Muscle of back (tissue), 13 donors: ENCODE results near the gene OR8B2. TPM values are rescaled to one million over a fixed set of nuclear protein-coding genes. Genes with fewer than 3 reads are reported as not detected.
"Not testable (repeated sequence)": the region's sequence is repeated elsewhere in the genome, so short reads cannot be mapped to it uniquely, and the experiment has no call there.

ENCODE experiments used
- DNase-seq, 3 donors: peaks; one replicate each; pipeline versions ENCODE4 v3.0.0 to v3.0.0-alpha.2; 2013
- long read RNA-seq, 9 donors: transcript quantifications; one replicate each; lab custom pipeline, GENCODE V29; 2026
- polyA plus RNA-seq, 10 donors: library from polyadenylated mRNA; unstranded; fragments of 120-200 nt; gene quantifications; one replicate each; pipeline ENCODE4 v1.2.1, GENCODE V29; 2013; ENCODE audit not compliant: insufficient read length in 10 of 10

OR8B2 gene
- polyA plus RNA-seq = not detected
- long read RNA-seq, donor 1 = 0 reads
- long read RNA-seq, donor 2 = 0 reads
- long read RNA-seq, donor 3 = 0 reads
- long read RNA-seq, donor 4 = 0 reads
- long read RNA-seq, donor 5 = 0 reads
- long read RNA-seq, donor 6 = 0 reads
- long read RNA-seq, donor 7 = 0 reads
- long read RNA-seq, donor 8 = 0 reads
- long read RNA-seq, donor 9 = 0 reads

- no peak for DNase-seq
Observed at GRCh38 chr11:124384399-124384798, at the start of gene OR8B2. OR8B2 (minus strand) TSS chr11:124384499; CDS start chr11:124383343, 1,156 bp downstream.

DNA sequence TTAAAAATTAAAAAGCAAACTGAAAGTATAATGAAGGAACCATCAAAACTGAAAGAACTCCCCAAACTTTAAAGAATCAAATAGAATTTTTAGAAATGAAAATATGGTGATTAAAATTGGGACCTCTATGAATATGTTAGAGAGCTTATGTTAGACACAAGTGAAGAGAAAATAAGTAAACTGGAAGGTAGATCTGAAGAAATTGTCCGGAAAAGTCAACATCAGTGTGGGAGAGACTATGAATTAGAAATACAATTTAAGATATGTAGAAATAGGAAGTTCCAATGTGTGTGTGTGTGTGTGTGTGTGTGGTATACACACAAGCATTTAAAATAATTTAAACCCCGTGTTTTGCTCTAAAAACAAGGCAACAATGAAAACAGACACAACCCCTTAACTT, 45.3 kb upstream of the OR8B2 start:
- no peak for DNase-seq

DNA sequence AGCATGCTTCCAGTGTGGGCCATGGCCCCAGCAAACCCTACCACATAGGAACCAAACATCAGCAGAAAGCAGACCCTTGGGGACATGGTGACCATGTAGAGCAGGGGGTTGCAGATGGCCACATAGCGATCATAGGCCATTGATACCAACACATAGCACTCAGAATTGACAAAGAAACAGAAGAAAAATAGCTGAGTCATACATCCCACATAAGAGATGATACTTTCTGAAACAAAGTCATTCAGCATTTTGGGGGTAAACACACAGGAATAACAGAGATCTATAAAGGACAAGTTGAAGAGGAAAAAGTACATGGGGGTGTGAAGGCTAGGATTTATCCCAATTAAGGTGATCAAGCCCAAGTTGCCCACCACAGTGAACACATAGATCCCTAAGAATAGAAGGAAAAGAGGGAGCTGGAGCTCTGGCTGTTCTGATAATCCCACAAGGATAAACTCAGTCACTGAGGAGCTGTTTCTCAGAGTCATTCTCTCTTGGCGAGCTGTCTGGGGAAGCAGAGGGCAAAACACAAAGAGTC, 40.2 kb upstream of the OR8B2 start, which contains the start of gene OR8B4:
OR8B4 (minus strand) TSS at position 488 of the 538 bp plus-strand sequence; CDS start at position 488, 0 bp downstream.
- DNase-seq = no peak

- DNase-seq = no peak
Observed at GRCh38 chr11:124421043-124421442, 36.7 kb upstream of the OR8B2 start.

DNA sequence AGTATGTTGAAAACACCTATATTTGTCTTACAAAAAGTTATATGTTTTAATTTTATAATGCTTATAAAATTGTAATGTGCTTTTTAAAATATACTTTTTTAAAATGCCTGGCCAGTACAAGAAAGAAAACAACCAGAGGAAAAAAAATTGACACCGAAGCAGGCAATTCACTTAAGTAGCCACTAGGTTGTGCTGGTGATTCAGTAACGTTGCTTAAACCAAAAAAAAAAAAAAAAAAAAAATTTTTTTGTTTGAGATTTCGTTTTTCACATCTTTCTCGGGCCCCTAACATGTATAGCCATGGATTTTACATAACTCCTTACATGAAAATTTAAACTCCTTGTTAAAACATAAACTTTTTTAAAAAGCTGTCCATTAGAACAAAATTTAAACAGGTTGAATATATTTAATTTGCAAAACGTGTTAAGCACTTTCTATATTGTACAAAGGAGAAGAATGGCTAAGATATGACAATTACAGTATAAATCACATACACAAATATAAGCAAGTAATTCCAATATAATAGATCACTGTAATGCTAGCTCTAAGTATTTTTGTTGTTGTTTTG, 31.1 kb upstream of the OR8B2 start:
- DNase-seq = peak in 1 of 3 donors; percentile 46

DNA sequence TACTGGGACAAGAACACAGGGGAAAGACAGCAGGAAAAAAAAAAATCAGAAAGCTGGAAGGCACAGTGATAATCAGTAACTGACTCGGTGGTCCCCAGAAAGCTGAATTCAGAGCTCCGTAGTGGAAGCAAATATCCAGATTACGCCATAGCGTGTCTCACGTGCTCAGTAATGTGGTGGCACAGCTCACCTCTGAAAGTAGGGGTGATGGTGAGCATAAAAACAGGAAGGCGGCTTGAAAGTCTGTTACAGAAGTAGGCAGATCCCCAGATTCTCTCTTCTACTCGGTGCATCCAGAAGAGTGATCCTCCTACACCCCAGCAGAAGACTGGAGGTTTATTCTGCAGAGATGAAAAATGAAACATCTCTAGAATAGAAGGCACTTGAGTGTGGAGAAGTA, 25.6 kb upstream of the OR8B2 start:
- no peak for DNase-seq

DNA sequence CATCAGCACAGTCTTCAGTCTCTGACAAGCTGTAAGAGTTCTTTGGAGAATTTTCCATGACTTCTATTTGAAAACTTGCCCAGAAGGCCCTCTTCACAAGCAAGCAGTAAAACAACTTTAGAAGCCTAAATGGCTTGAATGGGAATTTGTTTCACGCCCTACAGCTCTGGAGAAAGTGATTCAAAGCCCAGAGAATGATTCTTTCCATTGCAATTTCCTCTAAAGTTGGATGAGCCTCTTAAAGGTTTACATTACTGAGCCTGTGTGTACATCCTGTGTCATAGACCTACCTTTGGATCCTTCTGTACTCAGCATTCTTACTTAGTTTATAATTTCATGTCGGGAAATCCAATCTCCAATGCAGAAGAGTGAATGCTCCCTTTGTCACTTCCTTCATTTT, 21.3 kb upstream of the OR8B2 start:
- DNase-seq = peak in 2 of 3 donors; percentile 30 to 47

- DNase-seq = not testable (repeated sequence)
Observed at GRCh38 chr11:124403186-124403585, 18.9 kb upstream of the OR8B2 start.

GRCh38 chr11:124402326-124402922, 18.1 kb upstream of the OR8B2 start:
- peak; percentile 59 to 71 (median 66) for DNase-seq

DNA sequence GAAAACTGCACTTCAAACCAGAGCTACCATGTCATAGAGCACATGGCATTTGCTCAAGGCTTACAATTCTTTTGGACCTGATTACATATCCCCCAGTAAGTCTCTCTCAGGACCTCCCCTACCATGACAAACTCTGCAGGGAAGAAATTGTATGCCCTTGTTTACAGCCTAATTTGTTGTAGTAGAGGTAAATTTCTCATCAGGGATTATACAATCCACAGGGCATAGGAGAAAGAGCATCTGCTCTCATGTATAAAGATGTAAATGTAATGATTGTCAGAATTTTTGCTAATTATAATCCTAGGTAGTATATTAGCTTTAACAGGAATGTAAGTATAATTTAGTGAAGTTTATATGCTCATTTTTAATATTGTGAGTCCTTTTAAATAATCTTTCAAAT, 14.6 kb upstream of the OR8B2 start, which contains the start of gene OR8B3:
OR8B3 (minus strand) TSS at position 101 of the 400 bp plus-strand sequence. CDS start 1,673 bp downstream, outside the sequence.
- no peak for DNase-seq

DNA sequence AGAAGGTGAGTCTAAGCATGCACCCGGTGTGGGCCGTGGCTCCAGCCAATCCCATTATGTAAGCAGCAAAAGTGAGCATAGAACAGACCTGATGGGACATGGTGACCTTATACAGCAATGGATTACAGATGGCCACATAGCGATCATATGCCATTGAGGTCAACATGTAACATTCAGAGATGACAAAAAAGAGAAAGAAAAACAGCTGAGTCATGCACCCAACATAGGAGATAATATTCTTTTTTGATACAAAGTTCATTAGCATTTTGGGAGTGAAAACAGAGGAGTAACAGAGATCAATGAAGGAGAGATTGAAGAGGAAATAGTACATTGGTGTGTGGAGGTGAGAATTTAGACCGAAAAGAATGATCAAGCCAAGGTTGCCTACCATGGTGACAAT, 12.5 kb upstream of the OR8B2 start:
- DNase-seq = not testable (repeated sequence)

GRCh38 chr11:124394408-124394807, 10.1 kb upstream of the OR8B2 start:
- DNase-seq = no peak

DNA sequence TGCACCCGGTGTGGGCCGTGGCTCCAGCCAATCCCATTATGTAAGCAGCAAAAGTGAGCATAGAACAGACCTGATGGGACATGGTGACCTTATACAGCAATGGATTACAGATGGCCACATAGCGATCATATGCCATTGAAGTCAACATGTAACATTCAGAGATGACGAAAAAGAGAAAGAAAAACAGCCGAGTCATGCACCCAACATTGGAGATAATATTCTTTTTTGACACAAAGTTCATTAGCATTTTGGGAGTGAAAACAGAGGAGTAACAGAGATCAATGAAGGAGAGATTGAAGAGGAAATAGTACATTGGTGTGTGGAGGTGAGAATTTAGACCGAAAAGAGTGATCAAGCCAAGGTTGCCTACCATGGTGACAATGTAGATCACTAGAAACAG, 1.4 kb downstream of the OR8B2 start:
- not testable (repeated sequence) for DNase-seq

DNA sequence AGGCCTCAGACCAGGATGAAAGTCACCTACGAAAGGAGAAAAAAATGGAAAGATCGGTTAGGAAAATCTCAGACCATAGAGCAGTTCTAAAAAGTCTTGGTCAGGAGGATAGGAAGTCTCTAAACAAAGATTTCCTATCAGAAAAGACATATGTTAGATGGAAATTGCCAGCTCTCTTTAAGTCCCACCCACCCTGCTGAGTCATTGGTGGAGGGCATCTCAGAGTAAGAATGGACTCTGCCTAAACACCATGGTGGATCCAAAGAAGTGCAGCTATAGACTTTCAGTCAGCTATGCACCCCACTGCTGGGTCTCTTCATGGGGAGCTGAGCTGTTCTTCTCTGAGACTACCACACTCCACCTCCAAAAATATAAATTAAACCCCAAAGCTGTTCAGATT, 3.7 kb downstream of the OR8B2 start:
- no peak for DNase-seq

- DNase-seq = no peak
Observed at GRCh38 chr11:124376280-124376679, 8.0 kb downstream of the OR8B2 start.

DNA sequence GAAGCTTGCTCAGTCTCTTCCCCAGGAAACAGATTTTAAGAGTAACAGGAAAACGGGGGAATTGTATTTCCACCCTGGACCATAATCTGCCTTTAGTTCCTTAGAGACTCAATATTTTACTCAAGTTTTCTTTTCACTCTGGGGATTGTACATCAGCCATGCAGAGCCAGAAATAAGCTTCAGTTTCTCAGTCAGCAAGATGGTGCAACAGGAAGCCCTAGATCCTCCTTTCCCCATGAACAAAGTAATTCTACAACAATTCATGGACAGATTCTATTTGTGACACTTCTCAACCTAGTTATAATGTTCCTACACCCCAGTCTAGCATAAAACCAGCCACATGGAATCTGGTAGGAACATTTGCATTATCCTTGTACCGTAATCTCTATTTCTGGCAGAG, 24.7 kb downstream of the OR8B2 start:
- no peak for DNase-seq

DNA sequence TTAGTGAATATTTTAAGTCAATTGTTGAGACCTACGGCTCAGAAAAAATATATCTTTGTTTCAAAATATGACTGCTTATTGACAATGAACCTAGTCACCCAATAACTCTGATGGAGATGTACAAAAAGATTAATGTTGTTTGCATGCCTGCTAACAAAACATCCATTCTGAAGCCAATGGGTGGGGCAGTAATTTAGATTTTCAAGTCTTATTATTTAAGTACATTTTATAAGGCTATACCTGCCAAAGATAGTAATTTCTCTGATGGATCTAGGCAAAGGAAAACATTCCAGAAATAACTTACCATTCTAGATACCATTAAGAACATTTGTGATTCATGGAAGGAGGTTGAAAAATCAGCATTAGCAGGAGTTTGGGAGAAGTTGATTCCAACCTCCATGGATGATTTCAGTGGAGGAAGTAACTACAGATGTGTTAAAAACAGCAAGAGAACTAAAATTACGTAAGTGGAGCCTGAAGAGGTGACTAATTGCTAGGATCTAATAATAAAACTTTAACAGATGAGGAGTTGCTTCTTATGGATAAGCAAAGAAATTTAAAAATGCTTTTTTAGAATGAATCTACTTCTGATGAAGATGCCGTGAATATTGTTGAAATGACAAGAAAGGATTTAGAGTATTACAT, 37.9 kb downstream of the OR8B2 start:
- DNase-seq = no peak

DNA sequence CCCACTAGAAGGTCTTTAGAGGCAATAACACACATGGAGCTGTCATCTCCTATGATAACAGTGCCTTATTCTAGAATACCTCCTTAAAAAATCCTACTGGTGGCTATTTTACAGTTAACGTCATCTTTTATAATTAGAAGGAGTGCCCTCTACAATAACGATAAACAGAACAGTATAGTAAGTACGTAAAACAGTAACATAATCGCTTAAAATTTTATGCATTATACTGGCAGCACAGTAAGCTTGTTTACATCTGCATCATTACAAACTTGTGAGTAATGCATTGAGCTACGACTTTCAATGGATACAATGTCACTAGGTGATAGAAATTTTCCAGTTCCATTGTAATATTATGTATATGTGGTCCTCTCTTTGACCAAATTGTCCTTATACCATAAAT, 40.0 kb downstream of the OR8B2 start:
- no peak for DNase-seq

DNA sequence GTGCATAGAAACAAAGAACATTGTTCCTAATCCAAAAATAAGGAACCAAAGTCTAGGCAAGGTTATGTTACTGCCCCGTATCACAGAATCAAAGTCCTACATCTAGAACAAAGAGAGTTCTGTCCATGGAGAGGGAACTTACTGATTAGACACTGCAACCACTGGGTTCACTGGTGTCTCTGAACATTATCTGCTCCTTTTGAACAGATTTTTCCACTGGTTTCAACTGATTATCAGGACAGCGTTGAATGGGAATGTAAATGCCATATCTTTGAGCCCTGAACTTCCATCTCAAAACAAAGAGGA, 44.2 kb downstream of the OR8B2 start:
- DNase-seq = no peak

- DNase-seq = no peak
Observed at GRCh38 chr11:124339396-124340141, 44.7 kb downstream of the OR8B2 start.
